ENCODE data around the gene CMC4. TPM values are rescaled to one million over a fixed set of nuclear protein-coding genes. Genes with fewer than 3 reads are reported as not detected.

The CMC4 gene
- total and polyA plus RNA-seq, 2 of the 4 experiments (the other 2 are of a cell fraction), result 6.4 to 8.4 TPM

DNA sequence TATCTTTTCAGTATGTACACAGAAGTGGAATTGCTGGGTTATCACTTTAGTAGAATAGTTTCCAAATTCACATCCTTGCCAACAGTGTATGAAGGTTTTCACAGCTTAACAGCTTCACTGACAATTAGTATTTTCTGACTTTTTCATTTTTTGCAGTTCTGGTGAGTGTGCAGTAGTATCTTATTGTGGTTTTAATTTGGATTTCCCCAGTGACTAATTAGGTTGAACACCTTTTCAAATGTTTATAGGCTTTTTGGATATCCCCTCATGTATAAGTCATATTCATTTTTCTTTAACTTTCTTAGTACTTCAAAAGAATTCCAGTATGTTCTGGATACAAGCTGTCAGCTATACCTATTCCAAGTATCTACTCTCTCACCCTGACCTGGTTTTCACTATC, 37.5 kb upstream of the CMC4 start:
- no peak overlapping the region for H4K8ac ChIP-seq (ENCODE audit: low read depth in 2 of 2, low read length in 2 of 2)
- 0 out of 2 replicates have a peak, but pooled peaks cover 1% of the 10 kb centered on the region for H3K36me3 ChIP-seq (ENCODE audit: control insufficient read depth, insufficient read depth, low read length)
- no peak overlapping the region for H2AFZ ChIP-seq (replicated peaks; ENCODE audit: low read length, poor library complexity)
- H2BK5ac ChIP-seq (ENCODE audit: low read depth, low read length, poor library complexity, severe bottlenecking), result no peak overlapping the region
- H3K27ac ChIP-seq (ENCODE audit: insufficient read depth, low read length), result no peak overlapping the region
- no peak overlapping the region for H3K18ac ChIP-seq (ENCODE audit: low read depth, low read length)
- no peak overlapping the region for H3K56ac ChIP-seq (ENCODE audit: extremely low read depth, insufficient read depth, low read length)
- H2BK120ac ChIP-seq (ENCODE audit: low read depth, low read length), result no peak overlapping the region
- POLR2A ChIA-PET (ENCODE audit: unreplicated experiment), result no interaction called here
- no peak overlapping the region for H2AK5ac ChIP-seq (ENCODE audit: low read depth, low read length)
- no peak overlapping the region for H2BK20ac ChIP-seq (ENCODE audit: low read depth, low read length)
- ATAC-seq (ENCODE audit: low read depth) (no peak), DNase-seq (no peak)
- H3K9ac ChIP-seq (ENCODE audit: low read depth, low read length), result no peak overlapping the region
- no peak overlapping the region for H2BK15ac ChIP-seq (ENCODE audit: low read depth, low read length)
- no peak overlapping the region for H3K4ac ChIP-seq (ENCODE audit: low read depth, low read length)
- H4K5ac ChIP-seq (ENCODE audit: low read depth, low read length), result no peak overlapping the region
- in situ Hi-C loops (cut with MboI; ENCODE audit: low sequenced_read_pairs) (no loop called here), intact Hi-C loops (cut with micrococcal nuclease) (no loop called here), dilution Hi-C loops (cut with HindIII; ENCODE audit: low sequenced_read_pairs, unreplicated experiment) (no loop called here)
- H3K23ac ChIP-seq (ENCODE audit: low read depth, low read length), result no peak overlapping the region
- H3K79me1 ChIP-seq (ENCODE audit: low read depth in 1 of 2, low read length in 2 of 2), result no peaks in the 10 kb centered on the region
- H3K9me3 ChIP-seq (ENCODE audit: control insufficient read depth, insufficient read depth, low read length), result 0 out of 2 replicates have a peak, but pooled peaks cover 2% of the 10 kb centered on the region
- H3K4me1 ChIP-seq (ENCODE audit: control insufficient read depth, insufficient read depth, low read length), result no peaks in the 10 kb centered on the region
- H3K4me2 ChIP-seq (ENCODE audit: low read depth, low read length), result no peak overlapping the region
- no peak overlapping the region for H2AK9ac ChIP-seq (replicated peaks; ENCODE audit: low read depth, low read length, poor library complexity)
- BruUV-seq (replicated peaks), result no TSS peak
- no peak overlapping the region for H4K91ac ChIP-seq (ENCODE audit: insufficient read depth, low read depth, low read length)
- no peaks in the 10 kb centered on the region for H3K9me1 ChIP-seq (ENCODE audit: insufficient read depth, low read length)
- TF ChIP-seq POLR2A (IDR thresholded peaks at IDR 0.05; ENCODE audit: low read depth, low read length), result no peak
- no peak overlapping the region for H3K4me3 ChIP-seq (ENCODE audit: insufficient read depth, low read depth, low read length)
- CTCF ChIA-PET, result interaction anchor here (1.5 kb wide), 1 partner anchor 40 kb away, joined by 4 read pairs; no protein-coding TSS in a partner anchor
- no peak overlapping the region for H3K14ac ChIP-seq (replicated peaks; ENCODE audit: low read depth, low read length)
- no peaks in the 10 kb centered on the region for H3K27me3 ChIP-seq (ENCODE audit: control insufficient read depth, insufficient read depth, low read length)
- no peaks in the 10 kb centered on the region for H4K20me1 ChIP-seq (ENCODE audit: insufficient read depth, low read length)
